C4-2B (cell line): ENCODE measurements around the gene PTPRN2.

Source experiments
- CTCF ChIP-seq: fragments of 450-650 bp; conservative IDR thresholded peaks from 2 replicates; pipeline ENCODE4 v1.5.1; 2017; ENCODE audit warnings: mild to moderate bottlenecking
- ZFX ChIP-seq: fragments of 450-650 bp; IDR thresholded peaks from 2 replicates; pipeline ENCODE4 v1.6.1; 2017

DNA sequence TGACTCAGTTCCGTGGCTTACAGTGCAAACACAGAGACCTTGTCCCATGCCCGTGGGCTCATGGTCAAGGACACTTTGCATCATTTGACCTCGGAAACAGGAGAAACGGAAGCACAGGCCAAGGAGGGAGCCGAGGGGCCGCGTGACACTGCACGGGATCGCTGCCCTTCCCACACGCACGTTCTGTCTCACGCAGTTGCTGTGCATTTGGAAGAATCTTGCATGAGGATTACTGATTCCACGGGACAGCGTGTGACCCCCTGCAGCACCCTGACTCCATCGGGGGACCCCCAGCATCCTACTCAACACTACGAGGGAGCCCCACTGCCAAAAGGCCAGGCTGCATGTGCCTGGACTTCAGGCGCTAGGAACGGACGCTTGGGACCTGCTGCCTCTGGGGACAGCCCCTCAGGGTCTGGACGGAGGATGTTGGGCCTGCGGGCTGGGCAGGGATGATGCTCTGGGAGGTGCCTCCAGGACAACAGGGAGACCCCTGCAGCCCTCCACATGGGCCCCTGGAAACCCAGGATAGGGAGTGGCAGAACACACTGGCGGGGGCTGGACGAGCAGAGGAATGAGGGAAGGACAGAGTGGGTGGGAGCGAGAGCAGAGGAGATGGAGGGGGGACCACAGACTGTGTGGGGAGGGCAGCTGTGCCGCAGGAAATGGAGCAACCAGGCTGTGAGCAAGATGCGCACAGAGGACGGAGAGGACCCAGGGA, 1028.6 kb downstream of the PTPRN2 start:
- TF ChIP-seq CTCF (no peak), ZFX (no peak)
